Measurements from ENCODE around the gene BCL2L15.

Gene BCL2L15

GRCh38 chr1:113916974-113917373, 29.6 kb upstream of the BCL2L15 start:
- DNase-seq: no peak
- TF ChIP-seq CTCF (IDR thresholded peaks at IDR 0.05; ENCODE audit: low read depth, low read length): no peak
- Histone ChIP-seq H3K27ac (no peak overlapping the region), H3K4me3 (ENCODE audit: low read depth, low read length) (no peak overlapping the region), H3K36me3 (peaks cover 7% of the 10 kb centered on the region), H3K27me3 (ENCODE audit: insufficient read depth, low read depth, severe bottlenecking) (no peaks in the 10 kb centered on the region), H3K9me3 (ENCODE audit: severe bottlenecking) (no peaks in the 10 kb centered on the region)

GRCh38 chr1:113913887-113914664, 26.7 kb upstream of the BCL2L15 start:
- no peaks in the 10 kb centered on the region for H3K27me3 ChIP-seq (ENCODE audit: insufficient read depth, low read depth, severe bottlenecking)
- no peak for DNase-seq
- no peak overlapping the region for H3K27ac ChIP-seq
- no peak overlapping the region for H3K4me3 ChIP-seq (ENCODE audit: low read depth, low read length)
- no peaks in the 10 kb centered on the region for H3K9me3 ChIP-seq (ENCODE audit: severe bottlenecking)
- no peak for TF ChIP-seq CTCF (IDR thresholded peaks at IDR 0.05; ENCODE audit: low read depth, low read length)
- peaks cover 33% of the 10 kb centered on the region for H3K36me3 ChIP-seq

GRCh38 chr1:113913312-113913668, 25.9 kb upstream of the BCL2L15 start:
- peak overlapping the region; percentile 49 for H3K27ac ChIP-seq
- H3K4me3 ChIP-seq (ENCODE audit: low read depth, low read length): no peak overlapping the region
- DNase-seq: no peak
- H3K27me3 ChIP-seq (ENCODE audit: insufficient read depth, low read depth, severe bottlenecking): no peaks in the 10 kb centered on the region
- no peak for TF ChIP-seq CTCF (IDR thresholded peaks at IDR 0.05; ENCODE audit: low read depth, low read length)
- peaks cover 41% of the 10 kb centered on the region for H3K36me3 ChIP-seq
- H3K9me3 ChIP-seq (ENCODE audit: severe bottlenecking): no peaks in the 10 kb centered on the region

- peak; percentile 67 for DNase-seq
- peaks cover 47% of the 10 kb centered on the region for H3K36me3 ChIP-seq
- no peak for TF ChIP-seq CTCF (IDR thresholded peaks at IDR 0.05; ENCODE audit: low read depth, low read length)
- H3K27ac ChIP-seq: peak overlapping the region; percentile 49
- no peaks in the 10 kb centered on the region for H3K9me3 ChIP-seq (ENCODE audit: severe bottlenecking)
- H3K4me3 ChIP-seq (ENCODE audit: low read depth, low read length): no peak overlapping the region
- no peaks in the 10 kb centered on the region for H3K27me3 ChIP-seq (ENCODE audit: insufficient read depth, low read depth, severe bottlenecking)
Observed at GRCh38 chr1:113912594-113913311, 25.4 kb upstream of the BCL2L15 start.

GRCh38 chr1:113905435-113905861, 18.1 kb upstream of the BCL2L15 start:
- peak overlapping the region; percentile 86 for H3K27ac ChIP-seq
- no peaks in the 10 kb centered on the region for H3K9me3 ChIP-seq (ENCODE audit: severe bottlenecking)
- H3K4me3 ChIP-seq (ENCODE audit: low read depth, low read length): peak overlapping the region; percentile 97
- H3K27me3 ChIP-seq (ENCODE audit: insufficient read depth, low read depth, severe bottlenecking): no peaks in the 10 kb centered on the region
- TF ChIP-seq CTCF (IDR thresholded peaks at IDR 0.05; ENCODE audit: low read depth, low read length): no peak
- peaks cover 34% of the 10 kb centered on the region for H3K36me3 ChIP-seq
- DNase-seq: peak; percentile 33

Data from WERI-Rb-1 (cell line).